ENCODE results near the gene OPALIN. TPM values are rescaled to one million over a fixed set of nuclear protein-coding genes. Genes with fewer than 3 reads are reported as not detected.

The OPALIN gene
- total and polyA plus RNA-seq, 10 of the 15 experiments (the other 5 are each of a cell fraction or from before 2014, with no cell fraction given) = not detected

DNA sequence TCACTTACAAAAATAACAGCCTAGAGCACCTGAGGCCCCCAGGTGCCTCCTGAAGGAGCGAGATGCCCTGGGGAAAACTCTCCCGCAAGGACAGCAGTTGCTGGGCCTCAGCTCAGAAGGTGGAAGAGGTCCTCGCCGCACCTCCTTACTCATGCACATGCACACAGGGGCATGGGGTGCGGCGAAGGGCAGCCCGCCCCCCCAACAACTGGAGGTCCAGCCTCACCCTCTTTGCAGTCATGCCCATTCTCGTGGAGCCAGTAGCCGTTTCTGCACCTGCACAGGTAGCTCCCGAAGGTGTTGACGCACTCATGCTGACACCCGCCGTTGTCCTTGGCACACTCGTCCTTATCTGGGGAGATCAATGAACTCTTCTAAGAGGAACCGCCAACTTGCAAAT lies 19.9 kb upstream of the OPALIN start:
- Histone ChIP-seq H3K9ac (ENCODE audit: control insufficient read depth, insufficient read depth, low read length) (no peak overlapping the region), H3K36me3 (ENCODE audit: control insufficient read depth in 2 of 2, insufficient read depth in 2 of 2, low read length in 1 of 2) (no peaks in the 10 kb centered on the region), H3K27me3 (replicated peaks in 1 of 2; ENCODE audit: control insufficient read depth in 2 of 2, insufficient read depth in 2 of 2, low read length in 1 of 2) (no peaks in the 10 kb centered on the region; a peak in 2 of 4 replicates), H3K4me1 (ENCODE audit: control insufficient read depth, insufficient read depth, low read length) (peaks cover 8% of the 10 kb centered on the region), H3K4me3 (no peak overlapping the region), H3K9me3 (replicated peaks; ENCODE audit: control insufficient read depth, insufficient read depth, low read length) (no peaks in the 10 kb centered on the region), H3K79me2 (ENCODE audit: control insufficient read depth, insufficient read depth, low read length) (no peaks in the 10 kb centered on the region), H2AFZ (ENCODE audit: control insufficient read depth, low read depth, low read length) (no peak overlapping the region), H3K27ac (ENCODE audit: control insufficient read depth, insufficient read depth) (no peak overlapping the region), H3K4me2 (ENCODE audit: control insufficient read depth, insufficient read depth) (no peak overlapping the region), H4K20me1 (ENCODE audit: control insufficient read depth, insufficient read depth) (no peaks in the 10 kb centered on the region)
- no TSS peak for BruUV-seq (replicated peaks)
- in situ Hi-C loops (cut with MboI) = no loop called here
- intact Hi-C loops (cut with micrococcal nuclease; ENCODE audit: unreplicated experiment) = loop anchor here (5.0 kb wide), 1 partner anchor 649 kb away; no protein-coding TSS in a partner anchor
- DNase-seq (ENCODE audit: low read depth, low spot score) (no peak), ATAC-seq (no peak), FAIRE-seq (no peak)
- TF ChIP-seq POU2F2 (IDR thresholded peaks at IDR 0.05; ENCODE audit: borderline replicate concordance, low read depth, low read length) = no peak
- TF ChIP-seq, protein P1, sequence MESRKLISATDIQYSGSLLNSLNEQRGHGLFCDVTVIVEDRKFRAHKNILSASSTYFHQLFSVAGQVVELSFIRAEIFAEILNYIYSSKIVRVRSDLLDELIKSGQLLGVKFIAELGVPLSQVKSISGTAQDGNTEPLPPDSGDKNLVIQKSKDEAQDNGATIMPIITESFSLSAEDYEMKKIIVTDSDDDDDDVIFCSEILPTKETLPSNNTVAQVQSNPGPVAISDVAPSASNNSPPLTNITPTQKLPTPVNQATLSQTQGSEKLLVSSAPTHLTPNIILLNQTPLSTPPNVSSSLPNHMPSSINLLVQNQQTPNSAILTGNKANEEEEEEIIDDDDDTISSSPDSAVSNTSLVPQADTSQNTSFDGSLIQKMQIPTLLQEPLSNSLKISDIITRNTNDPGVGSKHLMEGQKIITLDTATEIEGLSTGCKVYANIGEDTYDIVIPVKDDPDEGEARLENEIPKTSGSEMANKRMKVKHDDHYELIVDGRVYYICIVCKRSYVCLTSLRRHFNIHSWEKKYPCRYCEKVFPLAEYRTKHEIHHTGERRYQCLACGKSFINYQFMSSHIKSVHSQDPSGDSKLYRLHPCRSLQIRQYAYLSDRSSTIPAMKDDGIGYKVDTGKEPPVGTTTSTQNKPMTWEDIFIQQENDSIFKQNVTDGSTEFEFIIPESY (IDR thresholded peaks at IDR 0.05) = no peak
- no peak for TF ChIP-seq RELA (IDR thresholded peaks at IDR 0.05; ENCODE audit: borderline replicate concordance, partially characterized antibody)
- TF ChIP-seq NRF1 (conservative IDR thresholded peaks at IDR 0.05; ENCODE audit: low read depth, low read length) = no peak
- no peak for TF ChIP-seq ASH2L (IDR thresholded peaks at IDR 0.05; ENCODE audit: borderline replicate concordance, low read depth)
- no peak for TF ChIP-seq ZNF217 (IDR thresholded peaks at IDR 0.05)
- TF ChIP-seq CEBPB (IDR thresholded peaks at IDR 0.05; ENCODE audit: borderline replicate concordance in 1 of 2, low read depth in 2 of 2, low read length in 2 of 2) = no peak
- SMC1A ChIA-PET (ENCODE audit: uncharacterized antibody, unreplicated experiment) = no interaction called here
- POLR2A ChIA-PET = no interaction called here
- CTCF ChIA-PET = interaction anchor here (0.8 to 1.0 kb wide), 2 partner anchors 9 to 362 kb away, joined by 3 to 4 read pairs; no protein-coding TSS in a partner anchor
- 62% methylated on average over 15 of the region's 15 CpGs for WGBS (ENCODE audit: insufficient coverage, insufficient replicate concordance, low lambda C conversion rate, missing lambda C conversion rate)
- RAD21 ChIA-PET (ENCODE audit: unreplicated experiment) = no interaction called here

Data from GM12878 (cell line).